Measurements from ENCODE around the gene ZNF764.
"Not testable (repeated sequence)": the region's sequence is repeated elsewhere in the genome, so short reads cannot be mapped to it uniquely, and the experiment has no call there.

The ZNF764 gene

GRCh38 chr16:30600929-30601328, 42.8 kb upstream of the ZNF764 start:
- Histone ChIP-seq H3K27ac (no peak overlapping the region), H3K9ac (no peak overlapping the region), H3K27me3 (no peaks in the 10 kb centered on the region), H3K9me3 (replicated peaks in 1 of 11) (no peaks in the 10 kb centered on the region), H3K4me3 (no peak overlapping the region), H4K20me1 (peaks cover 0 to 32% (median 17%) of the 10 kb centered on the region in 11 experiments; a peak in 11 of 22 replicates), H3K4me1 (peaks cover 0 to 52% (median 22%) of the 10 kb centered on the region in 10 experiments; a peak in 14 of 20 replicates), H3K36me3 (peaks cover 21 to 56% (median 43%) of the 10 kb centered on the region in 11 experiments), H3K4me2 (no peak overlapping the region)
- TF ChIP-seq Cebpa-rat (IDR thresholded peaks at IDR 0.05) = no peak

GRCh38 chr16:30600215-30600614, 42.0 kb upstream of the ZNF764 start:
- Histone ChIP-seq H3K9ac (no peak overlapping the region), H3K27me3 (no peaks in the 10 kb centered on the region), H3K4me1 (peaks cover 0 to 45% (median 22%) of the 10 kb centered on the region in 10 experiments; a peak in 14 of 20 replicates), H3K4me3 (no peak overlapping the region), H3K36me3 (peaks cover 18 to 54% (median 35%) of the 10 kb centered on the region in 11 experiments), H3K4me2 (no peak overlapping the region), H3K27ac (no peak overlapping the region), H3K9me3 (replicated peaks in 1 of 11) (no peaks in the 10 kb centered on the region), H4K20me1 (peaks cover 0 to 32% (median 17%) of the 10 kb centered on the region in 11 experiments; a peak in 11 of 22 replicates)
- TF ChIP-seq Cebpa-rat (IDR thresholded peaks at IDR 0.05) = no peak

GRCh38 chr16:30592871-30593270, 34.7 kb upstream of the ZNF764 start:
- H3K36me3 ChIP-seq = peaks cover 5 to 69% (median 39%) of the 10 kb centered on the region in 11 experiments; a peak in 21 of 22 replicates
- H3K4me2 ChIP-seq = no peak overlapping the region
- H3K27me3 ChIP-seq = no peaks in the 10 kb centered on the region
- no peak overlapping the region for H3K4me3 ChIP-seq
- H3K4me1 ChIP-seq = peaks cover 0 to 10% (median under 1%) of the 10 kb centered on the region in 10 experiments; a peak in 4 of 20 replicates
- no peaks in the 10 kb centered on the region for H4K20me1 ChIP-seq
- peaks cover 0 to 4% (median 0%) of the 10 kb centered on the region in 11 experiments; a peak in 1 of 22 replicates for H3K9me3 ChIP-seq (replicated peaks in 1 of 11)
- TF ChIP-seq Cebpa-rat (IDR thresholded peaks at IDR 0.05) = no peak
- no peak overlapping the region for H3K9ac ChIP-seq
- H3K27ac ChIP-seq = no peak overlapping the region

- peaks cover 5 to 72% (median 48%) of the 10 kb centered on the region in 11 experiments; a peak in 21 of 22 replicates for H3K36me3 ChIP-seq
- H3K27me3 ChIP-seq; H3K9ac ChIP-seq; H3K4me3 ChIP-seq; H3K4me2 ChIP-seq; H3K27ac ChIP-seq; H4K20me1 ChIP-seq; H3K9me3 ChIP-seq (replicated peaks in 1 of 11): not testable (repeated sequence)
- H3K4me1 ChIP-seq = peaks cover 7 to 23% (median 12%) of the 10 kb centered on the region in 10 experiments
Observed at GRCh38 chr16:30590869-30591268, 32.7 kb upstream of the ZNF764 start.

- not testable (repeated sequence) for H3K4me2 ChIP-seq; H3K9me3 ChIP-seq (replicated peaks in 1 of 11); H3K27me3 ChIP-seq; H3K4me3 ChIP-seq; H4K20me1 ChIP-seq; H3K27ac ChIP-seq; H3K9ac ChIP-seq
- peaks cover 10 to 26% (median 16%) of the 10 kb centered on the region in 10 experiments for H3K4me1 ChIP-seq
- H3K36me3 ChIP-seq = peaks cover 5 to 64% (median 41%) of the 10 kb centered on the region in 11 experiments; a peak in 21 of 22 replicates
Observed at GRCh38 chr16:30589582-30589981, 31.4 kb upstream of the ZNF764 start.

GRCh38 chr16:30588651-30589050, 30.5 kb upstream of the ZNF764 start:
- Histone ChIP-seq H3K36me3 (peaks cover 5 to 63% (median 39%) of the 10 kb centered on the region in 11 experiments; a peak in 21 of 22 replicates), H3K4me3 (no peak overlapping the region), H4K20me1 (no peaks in the 10 kb centered on the region), H3K4me2 (no peak overlapping the region; a peak in 1 of 22 replicates), H3K9ac (no peak overlapping the region), H3K9me3 (replicated peaks in 1 of 11) (no peaks in the 10 kb centered on the region), H3K27me3 (no peaks in the 10 kb centered on the region), H3K4me1 (peaks cover 19 to 36% (median 25%) of the 10 kb centered on the region in 10 experiments), H3K27ac (no peak overlapping the region)
- TF ChIP-seq Cebpa-rat (IDR thresholded peaks at IDR 0.05) = no peak

- Histone ChIP-seq H3K27ac (peak within 1 kb of the TSS; percentile 81 to 98 (median 94)), H4K20me1 (peaks cover 0 to 18% (median 8%) of the 10 kb centered on the region in 11 experiments; a peak in 8 of 22 replicates), H3K9ac (peak within 1 kb of the TSS; percentile 85 to 97 (median 92)), H3K27me3 (no peaks in the 10 kb centered on the region), H3K4me1 (peaks cover 42 to 59% (median 47%) of the 10 kb centered on the region in 10 experiments), H3K4me3 (peak within 1 kb of the TSS; percentile 64 to 86 (median 76)), H3K4me2 (peak within 1 kb of the TSS; percentile 77 to 98 (median 87)), H3K36me3 (peaks cover 26 to 70% (median 53%) of the 10 kb centered on the region in 11 experiments), H3K9me3 (replicated peaks in 1 of 11) (no peaks in the 10 kb centered on the region)
- no peak for TF ChIP-seq Cebpa-rat (IDR thresholded peaks at IDR 0.05)
Observed at GRCh38 chr16:30585400-30586191, 27.4 kb upstream of the ZNF764 start, which contains the start of gene ZNF785. TSS of gene ZNF785 (minus strand) at chr16:30585697. CDS start at chr16:30585611, 86 bp downstream.

- H3K27me3 ChIP-seq = no peaks in the 10 kb centered on the region
- peak overlapping the region; percentile 77 to 95 (median 86) for H3K4me2 ChIP-seq
- peaks cover 42 to 59% (median 47%) of the 10 kb centered on the region in 10 experiments for H3K4me1 ChIP-seq
- peaks cover 0 to 19% (median 8%) of the 10 kb centered on the region in 11 experiments; a peak in 8 of 22 replicates for H4K20me1 ChIP-seq
- H3K36me3 ChIP-seq = peaks cover 26 to 73% (median 57%) of the 10 kb centered on the region in 11 experiments
- peak overlapping the region; percentile 85 to 97 (median 92) for H3K9ac ChIP-seq
- TF ChIP-seq Cebpa-rat (IDR thresholded peaks at IDR 0.05) = no peak
- no peaks in the 10 kb centered on the region for H3K9me3 ChIP-seq (replicated peaks in 1 of 11)
- H3K4me3 ChIP-seq = peak overlapping the region; percentile 64 to 86 (median 76)
- H3K27ac ChIP-seq = peak overlapping the region; percentile 81 to 98 (median 94)
Observed at GRCh38 chr16:30585022-30585399, 26.8 kb upstream of the ZNF764 start.
